B cell (primary cell): ENCODE measurements around the gene ZNF638. TPM values are rescaled to one million over a fixed set of nuclear protein-coding genes. Genes with fewer than 3 reads are reported as not detected.

ENCODE experiments used
- ATAC-seq: fragments of 200-7000 bp; cut with Tn5 transposase; one replicate; pipeline ENCODE4 v1.10.0; 2021; ENCODE audit warnings: low read depth, mild to moderate bottlenecking, moderate number of reproducible peaks, moderate library complexity
- CTCF ChIA-PET: fragments of 350-600 bp; sonication (Branson Sonifier 250); formaldehyde crosslinking; loops from one replicate; lab custom pipeline; 2021; ENCODE audit warnings: antibody characterized with exemption, inconsistent platforms; lab: Charles Lee
- POLR2A ChIA-PET: fragments of 350-600 bp; sonication (Branson Sonifier 250); formaldehyde crosslinking; loops from one replicate; lab custom pipeline; 2021; ENCODE audit warnings: antibody characterized with exemption; lab: Charles Lee
- DNase-seq: peaks from one replicate; pipeline ENCODE4 v3.0.0; 2013
- H2AFZ ChIP-seq: 2 replicates; pipeline ENCODE4 v1.6.1; 2012; ENCODE audit warnings: mild to moderate bottlenecking, low read depth, low read length; ENCODE audit not compliant: insufficient read depth, poor library complexity, severe bottlenecking
- H3K27ac ChIP-seq, 2 donors: 1 replicate in 1 of 2; 2 replicates in 1 of 2; pipeline ENCODE4 v1.5.1; 2012 to 2013; ENCODE audit warnings: low read length in 2 of 2, mild to moderate bottlenecking in 2 of 2, moderate library complexity in 1 of 2
- H3K27me3 ChIP-seq, 4 experiments: fragments of 200-600 bp in 1 of 4; sonication (generic) in 1 of 4; replicated peaks in 1 of 4; 1 replicate in 2 of 4; 2 replicates in 2 of 4; pipeline versions ENCODE4 v1.6.1 to v1.7.0; 2013 to 2016; ENCODE audit warnings: low read length in 3 of 4, mild to moderate bottlenecking in 2 of 4, mixed read lengths in 1 of 4, moderate library complexity in 1 of 4; ENCODE audit not compliant: insufficient read depth in 4 of 4, control insufficient read depth in 3 of 4; ENCODE audit errors: control extremely low read depth in 1 of 4
- H3K36me3 ChIP-seq, 2 experiments: replicated peaks in 1 of 2; 1 replicate in 1 of 2; 2 replicates in 1 of 2; pipeline versions ENCODE4 v1.6.1 to v1.7.1; 2013; ENCODE audit warnings: low read length in 1 of 2; ENCODE audit not compliant: insufficient read depth in 2 of 2, control insufficient read depth in 1 of 2; ENCODE audit errors: control extremely low read depth in 1 of 2, extremely low read depth in 1 of 2
- H3K4me1 ChIP-seq, 2 donors: fragments of 200-600 bp in 1 of 2; sonication (generic) in 1 of 2; 1 replicate in 1 of 2; 2 replicates in 1 of 2; pipeline versions ENCODE4 v1.5.1 to v1.6.1; 2013 to 2017; ENCODE audit warnings: low read length in 2 of 2; ENCODE audit not compliant: control insufficient read depth in 2 of 2, insufficient read depth in 2 of 2
- H3K4me2 ChIP-seq: replicated peaks from 2 replicates; pipeline ENCODE3; 2012; ENCODE audit warnings: mild to moderate bottlenecking, low read depth, low read length; ENCODE audit not compliant: poor library complexity, severe bottlenecking
- H3K4me3 ChIP-seq, 5 experiments: fragments of 200-600 bp in 1 of 5; sonication (generic) in 1 of 5; 1 replicate in 3 of 5; 2 replicates in 2 of 5; pipeline versions ENCODE4 v1.5.1 to v1.7.0; 2011 to 2016; ENCODE audit warnings: low read length in 4 of 5, mild to moderate bottlenecking in 4 of 5, low read depth in 2 of 5, control low read depth in 1 of 5, moderate library complexity in 1 of 5; ENCODE audit not compliant: insufficient read depth in 1 of 5; ENCODE audit errors: control extremely low read depth in 1 of 5, extremely low read depth in 1 of 5
- H3K79me2 ChIP-seq: fragments of 200-600 bp; sonication (generic); one replicate; pipeline ENCODE4 v1.6.0; 2016; ENCODE audit warnings: low read length; ENCODE audit not compliant: control insufficient read depth, insufficient read depth
- H3K9ac ChIP-seq: fragments of 200-600 bp; sonication (generic); 2 replicates; pipeline ENCODE4 v1.6.1; 2017; ENCODE audit warnings: mild to moderate bottlenecking, low read length, moderate library complexity
- H3K9me3 ChIP-seq, 3 donors: one replicate each; pipeline versions ENCODE4 v1.6.1 to v1.7.1; 2013; ENCODE audit warnings: low read length in 2 of 3; ENCODE audit not compliant: control insufficient read depth in 2 of 3, insufficient read depth in 1 of 3; ENCODE audit errors: control extremely low read depth in 1 of 3
- H4K20me1 ChIP-seq: 2 replicates; pipeline ENCODE4 v1.6.0; 2012; ENCODE audit warnings: mild to moderate bottlenecking, low read length; ENCODE audit not compliant: insufficient read depth, control insufficient read depth, poor library complexity, severe bottlenecking
- H3K27ac Mint-ChIP-seq: one replicate; pipeline ENCODE4 v1.8.0; 2021; ENCODE audit warnings: mixed read lengths
- H3K27me3 Mint-ChIP-seq: one replicate; pipeline ENCODE4 v1.8.0; 2021; ENCODE audit warnings: mixed read lengths
- H3K4me1 Mint-ChIP-seq: one replicate; pipeline ENCODE4 v1.8.0; 2021; ENCODE audit warnings: mixed read lengths
- H3K4me3 Mint-ChIP-seq: one replicate; pipeline ENCODE4 v1.8.0; 2021; ENCODE audit warnings: mixed read lengths
- H3K9me3 Mint-ChIP-seq: one replicate; pipeline ENCODE4 v1.8.0; 2022; ENCODE audit warnings: mixed read lengths; ENCODE audit not compliant: insufficient read depth
- CTCF ChIP-seq: fragments of 200-600 bp; IDR thresholded peaks from one replicate; pipeline ENCODE4 v1.8.0; 2022; ENCODE audit warnings: antibody characterized with exemption, mild to moderate bottlenecking
- EZH2 ChIP-seq: IDR thresholded peaks from 2 replicates; pipeline ENCODE4 v1.6.1; 2012; ENCODE audit warnings: borderline replicate concordance, low read depth, mild to moderate bottlenecking, moderate library complexity, low read length; ENCODE audit not compliant: insufficient read depth, poor library complexity, severe bottlenecking
- whole genome bisulfite sequencing: methylation state at CpG from one replicate; pipeline ENCODE4 v1.1.5; 2013; ENCODE audit warnings: missing lambda C conversion rate; ENCODE audit not compliant: insufficient coverage; 5-methylcytosine and 5-hydroxymethylcytosine counted together
- intact Hi-C: fragments of 100-400 bp; cut with micrococcal nuclease; formaldehyde crosslinking; loops from one replicate; pipeline ENCODE4 v1.10.0; 2022
- polyA plus RNA-seq: library from polyadenylated mRNA; depleted of rRNA; stranded (reverse); fragments of >200 nt; gene quantifications from 2 replicates; pipeline ENCODE4 v1.2.3, GENCODE V29; 2012
- total RNA-seq, 2 donors: library from RNA; stranded (reverse); fragments of 120-200 nt in 1 of 2; gene quantifications; 1 replicate in 1 of 2; 2 replicates in 1 of 2; pipeline versions ENCODE4 v1.2.3 to v1.2.4, GENCODE V29; 2013 to 2022

ZNF638 gene
- total and polyA plus RNA-seq, 2 donors (not counting 1 experiment from before 2014, with no cell fraction given): 60.1 to 221 TPM

GRCh38 chr2:71455011-71455740 is 123.6 kb downstream of the ZNF638 start:
- Histone ChIP-seq H3K4me1 (peaks cover 24 to 28% of the 10 kb centered on the region in 2 donors), H3K36me3 (no peaks in the 10 kb centered on the region), H3K27ac (no peak overlapping the region), H3K27me3 (peaks cover 0 to 42% (median 22%) of the 10 kb centered on the region in 4 experiments), H3K9me3 (peaks cover 0 to 2% (median 0%) of the 10 kb centered on the region in 3 donors), H3K79me2 (no peaks in the 10 kb centered on the region), H2AFZ (no peak overlapping the region), H4K20me1 (no peaks in the 10 kb centered on the region), H3K9ac (no peak overlapping the region), H3K4me3 (peak overlapping the region in 1 of 5 experiments; percentile 54), H3K4me2 (no peak overlapping the region)
- ChIA-PET CTCF (no interaction called here), POLR2A (interaction anchor here (0.6 kb wide), 1 partner anchor 38 kb away, joined by 3 read pairs; no protein-coding TSS in a partner anchor)
- no peak overlapping the region for H3K27ac Mint-ChIP-seq
- H3K4me1 Mint-ChIP-seq: peaks cover 19% of the 10 kb centered on the region
- WGBS: 59% methylated on average over 7 of the region's 8 CpGs
- no peaks in the 10 kb centered on the region for H3K9me3 Mint-ChIP-seq
- no peak for ATAC-seq
- peaks cover 51% of the 10 kb centered on the region for H3K27me3 Mint-ChIP-seq
- intact Hi-C loops: no loop called here
- no peak for TF ChIP-seq CTCF
- TF ChIP-seq EZH2: no peak
- no peak for DNase-seq
- H3K4me3 Mint-ChIP-seq: no peak overlapping the region
